ENCODE measurements around the gene IGSF8.

- TF ChIP-seq MAX (IDR thresholded peaks at IDR 0.05) (no peak), ZBTB33 (IDR thresholded peaks at IDR 0.05; ENCODE audit: extremely low read depth, insufficient replicate concordance, low read length) (no peak), CTCF (IDR thresholded peaks at IDR 0.05 in 2 of 3, conservative IDR thresholded peaks at IDR 0.05 in 1 of 3; ENCODE audit: borderline replicate concordance in 1 of 3, insufficient read depth in 1 of 3, low read depth in 2 of 3, low read length in 2 of 3) (no peak), POLR2AphosphoS5 (IDR thresholded peaks at IDR 0.05; ENCODE audit: low read depth, low read length) (no peak), TCF7L2 (IDR thresholded peaks at IDR 0.05; ENCODE audit: borderline replicate concordance, extremely low read depth, insufficient read depth, insufficient read length) (no peak), CEBPB (IDR thresholded peaks at IDR 0.05; ENCODE audit: low read depth) (no peak), POLR2A (IDR thresholded peaks at IDR 0.05; ENCODE audit: borderline replicate concordance, extremely low read depth, insufficient read depth, insufficient read length) (no peak), EZH2phosphoT487 (IDR thresholded peaks at IDR 0.05; ENCODE audit: borderline replicate concordance) (no peak), SP1 (IDR thresholded peaks at IDR 0.05; ENCODE audit: low read depth) (no peak)
These were observed 29.6 kb upstream of the IGSF8 start for GRCh38 chr1:160127865-160128523.
